Ovary (tissue), 3 donors: ENCODE measurements around the gene GABBR1.

Experiments used
- EP300 ChIP-seq: sonication (generic); formaldehyde crosslinking; IDR thresholded peaks from one replicate; pipeline ENCODE4 v1.6.1; 2017; ENCODE audit warnings: antibody characterized with exemption
- POLR2A ChIP-seq: fragments of 450-650 bp; IDR thresholded peaks from one replicate; pipeline ENCODE4 v1.6.1; 2017; ENCODE audit warnings: antibody characterized with exemption, mild to moderate bottlenecking, moderate library complexity
- TF ChIP-seq, protein P1 (sequence below), 3 donors: fragments of 450-650 bp in 2 of 3; fragments of 200-600 bp in 1 of 3; IDR thresholded peaks; one replicate each; pipeline versions ENCODE4 v1.5.1 to v1.8.0; 2016 to 2022; ENCODE audit warnings: antibody characterized with exemption in 3 of 3, mild to moderate bottlenecking in 1 of 3
- donor health status: DM: no; HTN: no; CAD: no.

DNA sequence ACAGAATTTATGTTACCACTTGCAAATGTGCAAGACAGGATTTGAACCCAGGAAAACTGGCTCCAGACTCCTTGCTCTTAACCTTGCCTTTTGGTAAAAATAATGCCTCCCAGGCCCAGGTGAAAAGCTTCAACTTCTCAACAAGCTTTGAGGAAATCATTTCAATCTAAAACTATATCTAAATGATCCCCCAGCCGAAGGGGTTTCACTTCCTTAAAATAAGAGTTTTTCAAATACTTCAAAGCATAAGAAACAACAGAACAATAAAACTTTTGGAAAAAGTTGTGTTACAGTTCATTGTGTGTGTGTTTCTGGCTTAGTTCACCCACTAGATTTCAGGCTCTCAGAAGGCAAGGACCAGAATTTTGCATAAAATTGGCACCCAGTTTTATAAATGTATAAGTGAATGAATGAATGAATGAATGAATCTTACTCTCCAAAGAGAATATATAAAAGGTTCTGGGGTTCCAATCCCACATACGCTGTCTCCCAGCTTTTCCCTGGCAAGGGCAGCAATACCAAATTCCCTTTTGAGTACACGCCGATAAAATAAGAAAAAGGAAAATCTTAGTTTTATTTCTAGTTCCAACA lies 42.7 kb downstream of the GABBR1 start:
- TF ChIP-seq, protein P1, sequence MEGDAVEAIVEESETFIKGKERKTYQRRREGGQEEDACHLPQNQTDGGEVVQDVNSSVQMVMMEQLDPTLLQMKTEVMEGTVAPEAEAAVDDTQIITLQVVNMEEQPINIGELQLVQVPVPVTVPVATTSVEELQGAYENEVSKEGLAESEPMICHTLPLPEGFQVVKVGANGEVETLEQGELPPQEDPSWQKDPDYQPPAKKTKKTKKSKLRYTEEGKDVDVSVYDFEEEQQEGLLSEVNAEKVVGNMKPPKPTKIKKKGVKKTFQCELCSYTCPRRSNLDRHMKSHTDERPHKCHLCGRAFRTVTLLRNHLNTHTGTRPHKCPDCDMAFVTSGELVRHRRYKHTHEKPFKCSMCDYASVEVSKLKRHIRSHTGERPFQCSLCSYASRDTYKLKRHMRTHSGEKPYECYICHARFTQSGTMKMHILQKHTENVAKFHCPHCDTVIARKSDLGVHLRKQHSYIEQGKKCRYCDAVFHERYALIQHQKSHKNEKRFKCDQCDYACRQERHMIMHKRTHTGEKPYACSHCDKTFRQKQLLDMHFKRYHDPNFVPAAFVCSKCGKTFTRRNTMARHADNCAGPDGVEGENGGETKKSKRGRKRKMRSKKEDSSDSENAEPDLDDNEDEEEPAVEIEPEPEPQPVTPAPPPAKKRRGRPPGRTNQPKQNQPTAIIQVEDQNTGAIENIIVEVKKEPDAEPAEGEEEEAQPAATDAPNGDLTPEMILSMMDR (IDR thresholded peaks at IDR 0.05), result no peak
- TF ChIP-seq POLR2A, result no peak
- TF ChIP-seq EP300, result no peak
